ENCODE results near the gene MYO1D.

DNA sequence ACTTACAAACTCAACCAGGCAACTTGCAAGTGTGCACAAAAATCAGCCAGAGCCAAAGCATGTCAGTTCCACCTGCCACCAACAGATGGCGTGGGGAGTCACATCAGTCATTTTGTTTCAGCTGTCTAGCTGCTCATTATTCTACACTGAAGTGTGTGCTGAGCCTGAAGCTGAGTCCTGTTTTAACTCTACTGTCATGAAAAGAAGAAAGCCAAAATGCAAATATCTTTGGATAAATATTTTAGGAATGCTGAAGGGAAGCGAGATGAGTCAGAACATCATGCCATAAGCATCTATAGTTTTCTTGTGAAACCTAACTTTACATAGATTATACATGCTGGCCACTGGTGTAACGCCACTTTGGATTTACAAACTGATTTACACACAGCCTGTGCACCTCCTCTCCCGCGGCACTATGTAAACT, 217.5 kb downstream of the MYO1D start:
- TF ChIP-seq, protein P1, sequence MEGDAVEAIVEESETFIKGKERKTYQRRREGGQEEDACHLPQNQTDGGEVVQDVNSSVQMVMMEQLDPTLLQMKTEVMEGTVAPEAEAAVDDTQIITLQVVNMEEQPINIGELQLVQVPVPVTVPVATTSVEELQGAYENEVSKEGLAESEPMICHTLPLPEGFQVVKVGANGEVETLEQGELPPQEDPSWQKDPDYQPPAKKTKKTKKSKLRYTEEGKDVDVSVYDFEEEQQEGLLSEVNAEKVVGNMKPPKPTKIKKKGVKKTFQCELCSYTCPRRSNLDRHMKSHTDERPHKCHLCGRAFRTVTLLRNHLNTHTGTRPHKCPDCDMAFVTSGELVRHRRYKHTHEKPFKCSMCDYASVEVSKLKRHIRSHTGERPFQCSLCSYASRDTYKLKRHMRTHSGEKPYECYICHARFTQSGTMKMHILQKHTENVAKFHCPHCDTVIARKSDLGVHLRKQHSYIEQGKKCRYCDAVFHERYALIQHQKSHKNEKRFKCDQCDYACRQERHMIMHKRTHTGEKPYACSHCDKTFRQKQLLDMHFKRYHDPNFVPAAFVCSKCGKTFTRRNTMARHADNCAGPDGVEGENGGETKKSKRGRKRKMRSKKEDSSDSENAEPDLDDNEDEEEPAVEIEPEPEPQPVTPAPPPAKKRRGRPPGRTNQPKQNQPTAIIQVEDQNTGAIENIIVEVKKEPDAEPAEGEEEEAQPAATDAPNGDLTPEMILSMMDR (IDR thresholded peaks at IDR 0.05; ENCODE audit: low read depth, low read length, missing input control), result peak; percentile 96
- TF ChIP-seq YY1 (IDR thresholded peaks at IDR 0.05) (peak; percentile 32), SP1 (IDR thresholded peaks at IDR 0.05) (no peak), RAD21 (IDR thresholded peaks at IDR 0.05) (peak; percentile 82 to 90)
- TF ChIP-seq, protein P2, sequence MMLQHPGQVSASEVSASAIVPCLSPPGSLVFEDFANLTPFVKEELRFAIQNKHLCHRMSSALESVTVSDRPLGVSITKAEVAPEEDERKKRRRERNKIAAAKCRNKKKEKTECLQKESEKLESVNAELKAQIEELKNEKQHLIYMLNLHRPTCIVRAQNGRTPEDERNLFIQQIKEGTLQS (IDR thresholded peaks at IDR 0.05), result no peak
- TF ChIP-seq, protein P3, sequence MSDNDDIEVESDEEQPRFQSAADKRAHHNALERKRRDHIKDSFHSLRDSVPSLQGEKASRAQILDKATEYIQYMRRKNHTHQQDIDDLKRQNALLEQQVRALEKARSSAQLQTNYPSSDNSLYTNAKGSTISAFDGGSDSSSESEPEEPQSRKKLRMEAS (IDR thresholded peaks at IDR 0.05), result no peak

Measured in liver (tissue), 3 donors.